Omental fat pad (tissue), 4 donors: ENCODE measurements around the gene NUBP2. TPM values are rescaled to one million over a fixed set of nuclear protein-coding genes. Genes with fewer than 3 reads are reported as not detected.

Experiments used
- ATAC-seq: fragments of 150-250 bp; one replicate; pipeline ENCODE4 v1.9.1; 2016; ENCODE audit warnings: mild to moderate bottlenecking, moderate library complexity; ENCODE audit not compliant: low FRiP score
- DNase-seq: peaks from one replicate; pipeline ENCODE4 v3.0.0-alpha.2; 2019; ENCODE audit warnings: low spot score
- CTCF ChIP-seq, 3 donors: fragments of 450-650 bp; IDR thresholded peaks; one replicate each; pipeline ENCODE4 v1.5.1; 2016 to 2017; ENCODE audit warnings: antibody characterized with exemption in 3 of 3, mild to moderate bottlenecking in 3 of 3, moderate library complexity in 2 of 3
- total RNA-seq, 4 donors: library from RNA; depleted of rRNA; stranded (reverse); fragments of >200 nt; gene quantifications; one replicate each; pipeline ENCODE4 v1.1.0, GENCODE V29; 2016

The NUBP2 gene
- total RNA-seq, 4 donors from 2014 or later, result 49.2 to 85.9 (median 60.2) TPM

GRCh38 chr16:1781254-1781653 is 1.5 kb upstream of the NUBP2 start:
- ATAC-seq (no peak), DNase-seq (no peak)
- TF ChIP-seq CTCF (IDR thresholded peaks at IDR 0.05), result no peak

- no peak for TF ChIP-seq CTCF (IDR thresholded peaks at IDR 0.05)
- peak; percentile 15 for ATAC-seq
- no peak for DNase-seq
Measured at GRCh38 chr16:1781758-1782407, 877 bp upstream of the NUBP2 start.

- no peak for ATAC-seq
- TF ChIP-seq CTCF (IDR thresholded peaks at IDR 0.05), result no peak
- DNase-seq, result no peak
Measured at GRCh38 chr16:1784977-1785845, 2.5 kb downstream of the NUBP2 start.

- TF ChIP-seq CTCF (IDR thresholded peaks at IDR 0.05), result no peak
- ATAC-seq, result no peak
Measured at GRCh38 chr16:1785846-1786170, 3.0 kb downstream of the NUBP2 start.

GRCh38 chr16:1786242-1787055 is 3.7 kb downstream of the NUBP2 start:
- DNase-seq (no peak), ATAC-seq (no peak)
- no peak for TF ChIP-seq CTCF (IDR thresholded peaks at IDR 0.05)

More at GRCh38 chr16:1785846-1786170, 3.0 kb downstream of the NUBP2 start:
- no peak for DNase-seq

GRCh38 chr16:1787056-1787321 is 4.2 kb downstream of the NUBP2 start:
- DNase-seq (no peak), ATAC-seq (no peak)
- TF ChIP-seq CTCF (IDR thresholded peaks at IDR 0.05), result no peak
